NCI-H128 (cell line): ENCODE results near the gene SEMA5A.

Experiments
- DNase-seq: peaks from one replicate; lab custom pipeline; 2025; ENCODE audit not compliant: unreplicated experiment; lab: John Stamatoyannopoulos, UW

The SEMA5A gene

DNA sequence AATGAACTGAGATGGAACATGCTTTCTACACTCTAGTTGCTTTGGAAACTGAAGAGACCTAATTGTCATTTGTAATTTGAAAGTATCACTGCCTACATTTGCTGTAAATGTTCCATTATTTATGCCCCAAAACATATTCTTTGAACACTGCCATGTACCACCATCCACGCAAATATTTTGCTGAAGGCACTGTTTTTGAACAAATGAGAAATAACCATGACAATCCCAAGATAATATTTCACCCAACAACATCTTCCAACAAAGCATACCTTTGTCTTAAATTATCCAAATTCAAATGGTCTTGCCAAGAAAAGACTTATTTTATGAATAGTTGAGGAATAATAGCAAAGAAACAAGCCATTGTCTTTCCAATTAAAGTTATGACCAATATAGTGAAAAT lies 356.2 kb downstream of the SEMA5A start:
- no peak for DNase-seq

GRCh38 chr5:9188956-9189355 lies 356.9 kb downstream of the SEMA5A start:
- no peak for DNase-seq

- DNase-seq: no peak
Observed at GRCh38 chr5:9188131-9188530, 357.7 kb downstream of the SEMA5A start.

GRCh38 chr5:9187614-9188013 lies 358.3 kb downstream of the SEMA5A start:
- DNase-seq: no peak

DNA sequence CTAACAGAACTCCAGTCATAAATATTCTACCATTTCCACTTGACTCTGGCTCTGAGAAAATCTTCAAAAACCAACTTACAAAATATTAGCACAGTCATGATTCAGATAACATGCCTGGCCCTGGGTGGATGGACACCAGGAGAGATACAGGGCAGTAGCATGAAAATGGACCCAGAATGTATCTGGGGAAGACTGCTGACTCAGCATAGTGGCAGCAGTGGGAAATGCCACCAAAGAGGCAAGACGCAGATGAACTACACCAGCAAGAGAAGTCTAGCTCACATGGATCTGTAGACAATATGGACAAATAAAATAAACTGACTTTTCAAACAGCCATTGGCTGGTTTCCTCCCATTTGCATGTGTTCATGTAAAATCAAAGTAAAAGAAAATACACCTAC lies 359.8 kb downstream of the SEMA5A start:
- no peak for DNase-seq

DNA sequence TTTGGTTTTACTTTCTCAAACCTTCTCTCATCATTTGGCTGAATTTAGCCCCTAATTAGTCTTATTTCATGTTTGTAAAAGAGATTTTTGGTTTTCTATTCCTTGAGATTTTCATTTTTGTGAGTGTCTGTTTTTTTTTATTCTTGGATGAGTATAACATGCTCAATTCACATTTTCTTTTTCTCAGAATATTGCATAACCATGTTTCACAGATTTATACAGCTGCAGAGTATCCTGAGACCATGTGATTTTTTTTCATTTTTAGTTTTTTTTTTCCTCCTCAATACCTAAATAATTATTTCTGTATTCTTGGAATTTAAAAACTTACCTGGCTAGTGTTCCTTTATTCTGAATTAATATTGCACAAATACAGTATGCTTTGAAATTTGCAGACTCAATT lies 361.9 kb downstream of the SEMA5A start:
- no peak for DNase-seq

- no peak for DNase-seq
Observed at GRCh38 chr5:9182899-9183695, 362.8 kb downstream of the SEMA5A start.

GRCh38 chr5:9176641-9177040 lies 369.2 kb downstream of the SEMA5A start:
- DNase-seq: no peak

GRCh38 chr5:9174446-9174845 lies 371.4 kb downstream of the SEMA5A start:
- no peak for DNase-seq

GRCh38 chr5:9173281-9174048 lies 372.4 kb downstream of the SEMA5A start:
- DNase-seq: no peak

- no peak for DNase-seq
Observed at GRCh38 chr5:9170026-9170425, 375.8 kb downstream of the SEMA5A start.

DNA sequence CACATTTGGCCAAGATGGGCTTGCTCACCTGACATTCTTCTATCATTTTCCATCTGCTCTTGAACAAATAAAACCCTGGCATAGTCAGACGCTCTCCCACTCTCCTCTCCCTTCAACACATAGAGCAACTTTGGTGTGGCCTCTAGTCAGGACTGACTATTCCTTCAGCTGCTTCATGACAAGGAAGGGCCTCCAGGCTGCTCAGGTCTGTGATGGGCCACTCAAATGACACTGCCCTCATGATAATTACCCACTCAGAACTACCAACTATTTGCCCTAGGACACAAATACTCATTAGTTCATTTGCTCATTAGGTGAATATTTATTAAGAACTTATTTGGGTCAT lies 376.3 kb downstream of the SEMA5A start:
- DNase-seq: no peak

GRCh38 chr5:9168791-9169556 lies 376.9 kb downstream of the SEMA5A start:
- DNase-seq: no peak

GRCh38 chr5:9166202-9167112 lies 379.4 kb downstream of the SEMA5A start:
- DNase-seq: no peak

DNA sequence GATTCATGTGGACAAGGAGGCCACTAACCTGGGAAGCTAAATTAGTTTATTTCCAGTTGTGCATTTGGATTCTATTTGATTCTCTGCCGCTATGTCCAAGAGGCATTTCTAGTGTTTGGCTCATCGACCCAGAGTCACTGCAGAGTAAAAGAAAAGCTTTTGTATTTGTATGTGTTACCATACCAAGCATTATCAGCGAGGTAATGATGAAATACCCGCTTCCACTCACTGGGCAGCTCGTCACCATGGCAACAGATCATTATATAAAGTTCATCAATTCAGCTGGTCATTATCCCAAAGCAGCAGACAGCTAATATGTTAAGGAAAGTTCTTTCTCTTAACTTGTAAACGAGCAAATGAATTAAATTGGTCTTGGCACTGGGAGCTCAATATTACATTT lies 380.3 kb downstream of the SEMA5A start:
- no peak for DNase-seq

GRCh38 chr5:9160747-9161146 lies 385.1 kb downstream of the SEMA5A start:
- no peak for DNase-seq

- DNase-seq: no peak
Observed at GRCh38 chr5:9157811-9158210, 388.1 kb downstream of the SEMA5A start.

DNA sequence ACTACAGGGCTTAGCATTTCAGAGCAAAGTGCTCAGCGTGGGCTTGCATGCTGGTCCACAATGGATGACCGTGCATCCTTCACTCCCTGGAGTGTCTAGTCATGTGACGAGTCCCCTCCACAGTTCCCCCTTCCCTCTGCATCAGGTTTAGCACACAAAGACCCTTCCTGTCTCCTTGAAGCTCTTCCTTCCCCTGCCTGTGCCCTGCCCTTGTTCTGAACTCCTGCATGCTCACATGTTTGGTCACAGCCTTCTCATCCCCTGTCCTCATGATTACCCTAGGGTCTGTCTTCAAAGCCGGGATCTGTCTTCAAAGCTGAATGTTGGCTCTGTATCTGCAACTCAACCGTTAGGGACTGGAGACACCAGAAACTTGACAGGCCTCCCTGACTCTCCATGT lies 388.9 kb downstream of the SEMA5A start:
- DNase-seq: no peak

GRCh38 chr5:9156282-9156681 lies 389.6 kb downstream of the SEMA5A start:
- no peak for DNase-seq

DNA sequence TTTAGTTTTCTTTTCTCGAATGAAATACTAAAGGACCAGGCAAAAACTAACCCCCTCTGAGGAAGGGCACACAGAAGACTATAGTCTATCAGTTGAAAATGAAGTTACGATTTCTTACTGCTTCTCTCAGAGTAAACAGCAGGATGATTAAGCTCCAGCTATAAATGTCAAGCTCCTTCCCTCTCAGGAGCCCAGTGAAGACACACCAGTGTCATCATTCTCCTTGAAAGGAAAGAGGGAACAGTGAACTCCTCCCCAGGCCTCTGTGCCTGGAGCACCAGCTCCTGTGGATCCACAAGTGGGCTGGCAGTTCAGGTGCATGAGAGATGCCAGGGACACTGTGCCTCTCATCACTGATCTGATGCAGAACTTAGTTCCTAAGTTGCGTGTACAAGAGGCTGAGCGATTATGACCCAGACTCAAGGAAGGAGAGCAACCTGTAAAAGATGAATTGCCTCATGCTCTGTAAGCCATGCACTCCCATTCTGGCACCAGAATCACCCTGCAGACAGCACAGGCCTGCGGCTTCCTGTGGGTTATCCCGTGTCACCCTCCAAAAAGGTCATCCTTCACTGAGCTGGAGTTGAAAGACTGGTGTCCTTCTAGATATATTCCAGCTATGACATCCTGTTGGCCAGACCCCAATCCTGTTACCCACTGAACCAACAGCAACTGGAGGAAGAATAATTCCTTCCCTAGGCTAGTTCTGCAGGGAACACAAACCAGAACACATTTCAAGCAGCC lies 394.0 kb downstream of the SEMA5A start:
- DNase-seq: no peak
